ENCODE measurements around the gene FAM180A.

- TF ChIP-seq CTCF (IDR thresholded peaks at IDR 0.05; ENCODE audit: low read depth, low read length): no peak
- TF ChIP-seq EZH2phosphoT487 (IDR thresholded peaks at IDR 0.05; ENCODE audit: low read depth): no peak
Measured at GRCh38 chr7:135753616-135754413, 5.2 kb upstream of the FAM180A start.

Measured in OCI-LY3 (cell line).